Parathyroid adenoma (tissue), 2 donors: ENCODE measurements around the gene LDLRAP1.

Experiments
- H2AFZ ChIP-seq: fragments of 300-600 bp; sonication (generic); one replicate; pipeline ENCODE4 v1.7.0; 2017; ENCODE audit warnings: antibody characterized with exemption, mild to moderate bottlenecking
- H3K27ac ChIP-seq: fragments of 300-600 bp; sonication (generic); one replicate; pipeline ENCODE4 v1.7.0; 2017
- H3K27me3 ChIP-seq: fragments of 300-600 bp; sonication (generic); one replicate; pipeline ENCODE4 v1.7.0; 2017; ENCODE audit warnings: low read length; ENCODE audit not compliant: control insufficient read depth, insufficient read depth
- H3K36me3 ChIP-seq: fragments of 300-600 bp; sonication (generic); one replicate; pipeline ENCODE4 v1.7.0; 2017; ENCODE audit warnings: low read length; ENCODE audit not compliant: control insufficient read depth, insufficient read depth
- H3K4me1 ChIP-seq: fragments of 300-600 bp; sonication (generic); one replicate; pipeline ENCODE4 v1.7.0; 2017; ENCODE audit warnings: control low read depth
- H3K4me2 ChIP-seq: fragments of 300-600 bp; sonication (generic); one replicate; pipeline ENCODE4 v1.7.0; 2017; ENCODE audit warnings: low read length
- H3K4me3 ChIP-seq: fragments of 300-600 bp; sonication (generic); one replicate; pipeline ENCODE4 v1.7.0; 2017; ENCODE audit warnings: low read depth, low read length
- H3K79me2 ChIP-seq: fragments of 300-600 bp; sonication (generic); one replicate; pipeline ENCODE4 v1.7.0; 2017; ENCODE audit warnings: control low read depth
- H3K9ac ChIP-seq: fragments of 300-600 bp; sonication (generic); one replicate; pipeline ENCODE4 v1.7.0; 2017; ENCODE audit warnings: mild to moderate bottlenecking
- H3K9me3 ChIP-seq: fragments of 300-600 bp; sonication (generic); one replicate; pipeline ENCODE4 v1.7.0; 2017; ENCODE audit warnings: low read length; ENCODE audit not compliant: control insufficient read depth
- TF ChIP-seq, protein P1 (sequence below): fragments of 300-600 bp; sonication (generic); IDR thresholded peaks from one replicate; pipeline ENCODE4 v1.7.0; 2017; ENCODE audit warnings: antibody characterized with exemption, mild to moderate bottlenecking
- donor health status: primary hyperparathyroidism.

LDLRAP1 gene

DNA sequence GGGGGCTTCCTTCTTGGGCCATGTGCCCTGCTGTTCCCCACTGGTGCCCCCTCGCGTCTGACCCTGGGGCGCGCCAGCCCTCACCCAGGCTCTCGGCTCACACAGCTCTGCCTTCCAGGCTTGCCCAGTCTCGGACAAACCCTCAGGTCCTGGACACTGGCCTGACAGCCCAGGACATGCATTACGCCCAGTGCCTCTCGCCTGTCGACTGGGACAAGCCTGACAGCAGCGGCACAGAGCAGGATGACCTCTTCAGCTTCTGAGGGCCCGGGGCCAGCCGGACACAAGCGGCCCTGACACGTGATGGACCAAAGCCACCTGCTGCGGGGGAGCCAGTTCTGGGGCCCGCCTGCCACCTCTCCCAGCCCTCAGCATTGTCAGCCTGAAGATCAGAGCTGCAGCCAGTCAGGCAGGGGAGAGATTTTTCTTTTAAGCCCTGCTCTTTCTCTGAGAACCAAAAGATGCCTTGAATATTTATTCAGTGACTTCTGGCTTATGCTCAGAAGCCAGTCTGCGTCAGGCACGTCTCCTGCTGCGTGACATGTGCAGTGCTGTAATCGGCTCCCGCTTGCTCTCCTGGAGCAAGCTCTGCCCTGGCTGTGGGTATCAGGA, 23.4 kb downstream of the LDLRAP1 start:
- Histone ChIP-seq H3K9ac (no peak overlapping the region), H2AFZ (no peak overlapping the region), H3K79me2 (no peaks in the 10 kb centered on the region), H3K4me1 (no peaks in the 10 kb centered on the region), H3K4me3 (no peak overlapping the region), H3K36me3 (no peaks in the 10 kb centered on the region), H3K9me3 (no peaks in the 10 kb centered on the region), H3K4me2 (no peak overlapping the region), H3K27ac (no peak overlapping the region), H3K27me3 (no peaks in the 10 kb centered on the region)
- TF ChIP-seq, protein P1, sequence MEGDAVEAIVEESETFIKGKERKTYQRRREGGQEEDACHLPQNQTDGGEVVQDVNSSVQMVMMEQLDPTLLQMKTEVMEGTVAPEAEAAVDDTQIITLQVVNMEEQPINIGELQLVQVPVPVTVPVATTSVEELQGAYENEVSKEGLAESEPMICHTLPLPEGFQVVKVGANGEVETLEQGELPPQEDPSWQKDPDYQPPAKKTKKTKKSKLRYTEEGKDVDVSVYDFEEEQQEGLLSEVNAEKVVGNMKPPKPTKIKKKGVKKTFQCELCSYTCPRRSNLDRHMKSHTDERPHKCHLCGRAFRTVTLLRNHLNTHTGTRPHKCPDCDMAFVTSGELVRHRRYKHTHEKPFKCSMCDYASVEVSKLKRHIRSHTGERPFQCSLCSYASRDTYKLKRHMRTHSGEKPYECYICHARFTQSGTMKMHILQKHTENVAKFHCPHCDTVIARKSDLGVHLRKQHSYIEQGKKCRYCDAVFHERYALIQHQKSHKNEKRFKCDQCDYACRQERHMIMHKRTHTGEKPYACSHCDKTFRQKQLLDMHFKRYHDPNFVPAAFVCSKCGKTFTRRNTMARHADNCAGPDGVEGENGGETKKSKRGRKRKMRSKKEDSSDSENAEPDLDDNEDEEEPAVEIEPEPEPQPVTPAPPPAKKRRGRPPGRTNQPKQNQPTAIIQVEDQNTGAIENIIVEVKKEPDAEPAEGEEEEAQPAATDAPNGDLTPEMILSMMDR, result no peak

DNA sequence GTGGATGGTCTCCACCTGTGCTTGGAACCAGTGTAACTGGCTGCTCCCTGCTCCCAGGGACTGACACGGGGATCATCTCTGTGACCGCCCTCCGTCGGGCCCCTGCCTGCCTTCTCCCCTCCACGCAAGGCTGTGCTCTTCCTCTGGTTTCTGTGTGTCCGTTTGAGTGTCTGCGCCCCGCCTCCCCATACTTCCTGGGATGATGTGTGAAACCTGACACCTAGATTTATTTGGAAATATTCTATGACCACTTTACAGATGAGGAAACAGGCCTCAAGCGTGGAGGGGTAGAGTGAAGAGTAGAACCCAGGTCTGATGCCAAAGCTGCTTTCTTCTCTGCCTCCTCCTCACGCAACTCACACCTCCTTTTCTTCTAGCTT, 24.3 kb downstream of the LDLRAP1 start:
- Histone ChIP-seq H3K4me1 (no peaks in the 10 kb centered on the region), H3K9ac (no peak overlapping the region), H3K27me3 (no peaks in the 10 kb centered on the region), H3K4me3 (no peak overlapping the region), H3K79me2 (no peaks in the 10 kb centered on the region), H2AFZ (no peak overlapping the region), H3K9me3 (no peaks in the 10 kb centered on the region), H3K27ac (no peak overlapping the region), H3K36me3 (no peaks in the 10 kb centered on the region), H3K4me2 (no peak overlapping the region)
- TF ChIP-seq, protein P1, result no peak

DNA sequence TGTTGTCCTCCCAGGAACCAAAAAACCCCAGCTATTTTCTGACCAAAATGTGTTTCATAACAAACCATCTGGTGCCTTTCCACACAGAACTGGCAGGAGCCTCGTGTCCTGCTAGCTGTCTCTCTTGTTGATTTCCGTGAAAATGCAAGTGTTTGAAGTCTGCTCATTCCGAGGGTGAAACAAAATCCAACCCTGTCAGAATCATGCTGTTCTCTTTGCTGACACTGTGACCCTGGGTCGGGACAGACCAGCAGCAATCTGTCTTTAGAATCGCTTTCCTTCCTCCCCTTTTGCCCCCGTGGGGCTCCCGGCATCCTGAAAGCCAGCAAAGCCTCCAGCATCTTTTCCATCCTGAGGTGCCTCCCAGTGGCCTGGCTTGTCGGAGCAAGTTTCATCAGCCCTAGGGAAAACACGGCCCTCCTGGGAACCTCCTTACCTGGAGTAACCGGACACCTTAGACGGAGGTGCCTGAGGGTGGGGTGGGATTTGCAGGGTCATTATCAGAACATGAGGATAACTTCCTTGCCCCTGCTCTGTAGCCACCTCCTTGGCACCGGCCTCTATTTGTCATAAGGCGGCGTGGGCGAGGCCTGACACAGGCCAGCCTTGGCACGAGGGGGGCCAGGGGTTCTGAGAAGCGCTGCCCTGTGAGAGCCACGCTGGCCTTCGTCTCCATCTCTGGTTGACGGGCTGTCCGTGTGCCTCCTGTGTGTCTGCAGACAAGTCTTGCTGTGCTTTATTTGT, 24.9 kb downstream of the LDLRAP1 start:
- Histone ChIP-seq H3K27me3 (no peaks in the 10 kb centered on the region), H3K4me1 (no peaks in the 10 kb centered on the region), H3K4me3 (no peak overlapping the region), H3K9me3 (no peaks in the 10 kb centered on the region), H3K36me3 (no peaks in the 10 kb centered on the region), H3K9ac (no peak overlapping the region), H2AFZ (no peak overlapping the region), H3K4me2 (no peak overlapping the region), H3K27ac (peak overlapping the region; percentile 11), H3K79me2 (no peaks in the 10 kb centered on the region)
- TF ChIP-seq, protein P1, result no peak

DNA sequence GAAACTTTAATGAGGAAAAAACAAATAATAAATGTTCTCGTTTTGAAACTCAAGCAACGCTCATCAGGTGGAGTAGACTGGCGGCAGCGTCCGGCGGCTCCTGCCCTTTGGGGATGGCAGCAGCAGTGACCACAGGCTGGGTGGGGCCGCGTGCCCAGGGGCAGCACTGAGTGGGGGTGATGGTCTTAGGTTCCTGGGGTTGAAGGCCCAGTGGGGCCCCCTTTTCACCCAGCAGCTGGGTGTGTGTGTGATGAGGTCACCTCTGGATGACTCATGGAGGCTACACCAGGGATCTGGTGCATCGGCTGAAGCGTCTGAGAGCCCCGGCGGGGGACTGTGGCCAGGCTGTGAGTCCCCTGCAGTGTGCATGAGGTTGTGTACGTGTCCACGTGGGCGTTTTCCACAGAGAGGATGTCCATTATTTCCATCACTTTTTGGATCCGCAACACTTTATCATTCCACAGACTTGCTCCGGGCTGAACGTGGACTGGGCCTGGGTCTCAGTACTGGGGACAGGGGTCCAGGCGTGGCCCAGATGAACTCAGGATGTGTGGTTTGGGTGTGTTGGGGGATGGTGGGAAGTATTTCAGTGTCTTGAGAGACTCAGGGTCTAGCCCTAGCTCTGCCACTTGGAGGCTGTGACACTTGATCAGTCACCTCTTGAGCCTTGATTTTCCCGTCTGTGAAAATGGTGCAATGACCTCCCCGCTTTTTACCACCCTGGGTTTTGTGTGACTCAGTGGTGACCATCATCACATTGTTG, 25.6 kb downstream of the LDLRAP1 start:
- Histone ChIP-seq H3K27ac (no peak overlapping the region), H2AFZ (no peak overlapping the region), H3K36me3 (no peaks in the 10 kb centered on the region), H3K9ac (no peak overlapping the region), H3K9me3 (no peaks in the 10 kb centered on the region), H3K27me3 (no peaks in the 10 kb centered on the region), H3K4me1 (no peaks in the 10 kb centered on the region), H3K79me2 (no peaks in the 10 kb centered on the region), H3K4me2 (no peak overlapping the region), H3K4me3 (no peak overlapping the region)
- TF ChIP-seq, protein P1, result no peak
